ENCODE results near the gene GPATCH2L.
A peak's percentile ranks its signal among the peaks of the same experiment; 100 is the strongest.

The GPATCH2L gene

GRCh38 chr14:76191297-76191696, 39.6 kb downstream of the GPATCH2L start:
- no peak overlapping the region for H3K9ac ChIP-seq (ENCODE audit: low read length)
- peak overlapping the region; percentile 12 for H3K4me2 ChIP-seq (ENCODE audit: low read depth, low read length, poor library complexity, severe bottlenecking)
- H3K27me3 ChIP-seq (ENCODE audit: low read length) = no peaks in the 10 kb centered on the region
- no peaks in the 10 kb centered on the region for H4K20me1 ChIP-seq (ENCODE audit: low read depth, low read length)
- peaks cover 27% of the 10 kb centered on the region for H3F3A ChIP-seq (ENCODE audit: insufficient read depth)
- peak overlapping the region; percentile 89 for H3K27ac ChIP-seq (ENCODE audit: low read depth, low read length)
- TF ChIP-seq EZH2phosphoT487 (conservative IDR thresholded peaks at IDR 0.05; ENCODE audit: low read length) (no peak), CTCF (IDR thresholded peaks at IDR 0.05; ENCODE audit: insufficient read depth, low read length, poor library complexity, severe bottlenecking) (no peak)
- H3K9me2 ChIP-seq (replicated peaks; ENCODE audit: insufficient read depth, low read length) = no peaks in the 10 kb centered on the region
- no peak overlapping the region for H3K4me3 ChIP-seq (ENCODE audit: insufficient read depth, low read length, poor library complexity, severe bottlenecking)
- no peaks in the 10 kb centered on the region for H3K79me2 ChIP-seq (ENCODE audit: insufficient read depth, low read length)
- H2AFZ ChIP-seq (ENCODE audit: low read depth, low read length, severe bottlenecking) = no peak overlapping the region
- no peaks in the 10 kb centered on the region for H3K9me3 ChIP-seq (ENCODE audit: insufficient read depth, low read length)
- peaks cover 16% of the 10 kb centered on the region; the same call in 1 of the 2 replicates for H3K36me3 ChIP-seq (ENCODE audit: low read length)

- Histone ChIP-seq H3K27ac (ENCODE audit: low read depth, low read length) (peak overlapping the region; percentile 89), H3K4me3 (ENCODE audit: insufficient read depth, low read length, poor library complexity, severe bottlenecking) (no peak overlapping the region), H3K9me2 (replicated peaks; ENCODE audit: insufficient read depth, low read length) (no peaks in the 10 kb centered on the region), H3K79me2 (ENCODE audit: insufficient read depth, low read length) (no peaks in the 10 kb centered on the region), H3K9ac (ENCODE audit: low read length) (no peak overlapping the region), H3K9me3 (ENCODE audit: insufficient read depth, low read length) (no peaks in the 10 kb centered on the region), H3F3A (ENCODE audit: insufficient read depth) (peaks cover 27% of the 10 kb centered on the region), H4K20me1 (ENCODE audit: low read depth, low read length) (no peaks in the 10 kb centered on the region), H3K4me2 (ENCODE audit: low read depth, low read length, poor library complexity, severe bottlenecking) (peak overlapping the region; percentile 51), H3K36me3 (ENCODE audit: low read length) (peaks cover 17% of the 10 kb centered on the region; the same call in 1 of the 2 replicates), H2AFZ (ENCODE audit: low read depth, low read length, severe bottlenecking) (no peak overlapping the region), H3K27me3 (ENCODE audit: low read length) (no peaks in the 10 kb centered on the region)
- TF ChIP-seq EZH2phosphoT487 (conservative IDR thresholded peaks at IDR 0.05; ENCODE audit: low read length) (no peak), CTCF (IDR thresholded peaks at IDR 0.05; ENCODE audit: insufficient read depth, low read length, poor library complexity, severe bottlenecking) (no peak)
These were observed 42.0 kb downstream of the GPATCH2L start for GRCh38 chr14:76193696-76194095.

GRCh38 chr14:76194327-76194726, 42.6 kb downstream of the GPATCH2L start:
- H3K79me2 ChIP-seq (ENCODE audit: insufficient read depth, low read length) = no peaks in the 10 kb centered on the region
- TF ChIP-seq CTCF (IDR thresholded peaks at IDR 0.05; ENCODE audit: insufficient read depth, low read length, poor library complexity, severe bottlenecking) (no peak), EZH2phosphoT487 (conservative IDR thresholded peaks at IDR 0.05; ENCODE audit: low read length) (no peak)
- peaks cover 17% of the 10 kb centered on the region; the same call in 1 of the 2 replicates for H3K36me3 ChIP-seq (ENCODE audit: low read length)
- H3K9ac ChIP-seq (ENCODE audit: low read length) = no peak overlapping the region
- peak overlapping the region; percentile 51 for H3K4me2 ChIP-seq (ENCODE audit: low read depth, low read length, poor library complexity, severe bottlenecking)
- no peaks in the 10 kb centered on the region for H3K27me3 ChIP-seq (ENCODE audit: low read length)
- no peak overlapping the region for H3K4me3 ChIP-seq (ENCODE audit: insufficient read depth, low read length, poor library complexity, severe bottlenecking)
- no peaks in the 10 kb centered on the region for H3K9me3 ChIP-seq (ENCODE audit: insufficient read depth, low read length)
- no peaks in the 10 kb centered on the region for H4K20me1 ChIP-seq (ENCODE audit: low read depth, low read length)
- H3K9me2 ChIP-seq (replicated peaks; ENCODE audit: insufficient read depth, low read length) = no peaks in the 10 kb centered on the region
- no peak overlapping the region for H2AFZ ChIP-seq (ENCODE audit: low read depth, low read length, severe bottlenecking)
- peaks cover 27% of the 10 kb centered on the region for H3F3A ChIP-seq (ENCODE audit: insufficient read depth)
- peak overlapping the region; percentile 89 for H3K27ac ChIP-seq (ENCODE audit: low read depth, low read length)

Measured in SU-DHL-6 (cell line).